IMR-90 (cell line): ENCODE data around the gene TEKT1.

ENCODE experiments used
- CEBPB ChIP-seq: IDR thresholded peaks from 2 replicates; pipeline ENCODE4 v1.6.1; 2012; ENCODE audit warnings: low read depth, low read length, improper control_type of control experiment
- CHD1 ChIP-seq: IDR thresholded peaks from 2 replicates; pipeline ENCODE4 v1.6.1; 2012; ENCODE audit warnings: low read depth, low read length, improper control_type of control experiment
- CTCF ChIP-seq: conservative IDR thresholded peaks from 2 replicates; pipeline ENCODE4 v1.5.1; 2012; ENCODE audit warnings: mild to moderate bottlenecking, low read depth, low read length, improper control_type of control experiment
- FOS ChIP-seq: fragments of 150-350 bp; IDR thresholded peaks from 2 replicates; pipeline ENCODE4 v1.6.1; 2016; ENCODE audit warnings: low read depth, low read length
- MAFK ChIP-seq: IDR thresholded peaks from 2 replicates; pipeline ENCODE4 v1.6.1; 2012; ENCODE audit warnings: low read depth, low read length, improper control_type of control experiment
- MXI1 ChIP-seq: IDR thresholded peaks from 2 replicates; pipeline ENCODE4 v1.6.1; 2012; ENCODE audit warnings: low read depth, mild to moderate bottlenecking, low read length, moderate library complexity, borderline replicate concordance
- POLR2A ChIP-seq: IDR thresholded peaks from 2 replicates; pipeline ENCODE4 v1.6.1; 2012; ENCODE audit warnings: mild to moderate bottlenecking, low read depth, low read length
- RAD21 ChIP-seq: IDR thresholded peaks from 2 replicates; pipeline ENCODE4 v1.6.1; 2012; ENCODE audit warnings: low read length, improper control_type of control experiment

GRCh38 chr17:6862122-6862521 lies 30.6 kb upstream of the TEKT1 start:
- no peak for TF ChIP-seq CHD1
- no peak for TF ChIP-seq CTCF
- no peak for TF ChIP-seq CEBPB
- no peak for TF ChIP-seq MXI1
- no peak for TF ChIP-seq MAFK
- TF ChIP-seq FOS = no peak
- TF ChIP-seq RAD21 = no peak
- TF ChIP-seq POLR2A = no peak
